Esophagus squamous epithelium (tissue), 5 donors: ENCODE measurements around the gene RAPGEF4. TPM values are rescaled to one million over a fixed set of nuclear protein-coding genes. Genes with fewer than 3 reads are reported as not detected.

Experiments
- DNase-seq: peaks from one replicate; lab custom pipeline; 2025; lab: John Stamatoyannopoulos, UW
- H3K27ac ChIP-seq, 4 donors: fragments of 200-600 bp; sonication (generic); one replicate each; pipeline ENCODE4 v1.5.1; 2016 to 2019; ENCODE audit warnings: mild to moderate bottlenecking in 1 of 4
- H3K27me3 ChIP-seq, 4 donors: fragments of 200-600 bp; sonication (generic); 1 replicate in 3 of 4; 2 replicates in 1 of 4; pipeline versions ENCODE4 v1.5.1 to v1.6.0; 2017 to 2021; ENCODE audit warnings: antibody characterized with exemption in 1 of 4
- H3K36me3 ChIP-seq, 3 donors: fragments of 200-600 bp; sonication (generic); one replicate each; pipeline ENCODE4 v1.5.1; 2016 to 2019
- H3K4me1 ChIP-seq, 3 donors: fragments of 200-600 bp; sonication (generic); one replicate each; pipeline ENCODE4 v1.5.1; 2017 to 2019
- H3K4me3 ChIP-seq, 4 donors: fragments of 200-600 bp; sonication (generic); 1 replicate in 3 of 4; 2 replicates in 1 of 4; pipeline ENCODE4 v1.5.1; 2016 to 2019; ENCODE audit warnings: mild to moderate bottlenecking in 2 of 4, moderate library complexity in 1 of 4
- H3K9me3 ChIP-seq, 3 donors: fragments of 200-600 bp; sonication (generic); one replicate each; pipeline ENCODE4 v1.5.1; 2016 to 2019
- POLR2A ChIP-seq, 4 donors: fragments of 450-650 bp; IDR thresholded peaks; one replicate each; pipeline ENCODE4 v1.6.1; 2017; ENCODE audit warnings: antibody characterized with exemption in 4 of 4, mild to moderate bottlenecking in 4 of 4, moderate library complexity in 3 of 4
- WGBS, 2 donors: methylation state at CpG; one replicate each; pipeline ENCODE4 v1.1.5; 2018; 5-methylcytosine and 5-hydroxymethylcytosine counted together
- intact Hi-C: fragments of 100-400 bp; cut with DNase I; formaldehyde crosslinking; loops from one replicate; pipeline ENCODE4 v1.15.0; 2022
- total RNA-seq, 4 donors: library from RNA; depleted of rRNA; stranded (reverse); fragments of >200 nt; gene quantifications; one replicate each; pipeline ENCODE4 v1.1.0, GENCODE V29; 2016
- TF ChIP-seq, protein P1 (sequence below), 6 experiments: fragments of 450-650 bp in 4 of 6; fragments of 200-600 bp in 2 of 6; sonication (generic) in 2 of 6; IDR thresholded peaks; one replicate each; pipeline ENCODE4 v1.5.1; 2016 to 2019; ENCODE audit warnings: antibody characterized with exemption in 6 of 6, mild to moderate bottlenecking in 4 of 6, moderate library complexity in 4 of 6
- donor health status: DM: yes; HTN: yes; CAD: no.

The RAPGEF4 gene
- total RNA-seq, 4 donors from 2014 or later, result 2.6 to 11.1 (median 2.9) TPM

DNA sequence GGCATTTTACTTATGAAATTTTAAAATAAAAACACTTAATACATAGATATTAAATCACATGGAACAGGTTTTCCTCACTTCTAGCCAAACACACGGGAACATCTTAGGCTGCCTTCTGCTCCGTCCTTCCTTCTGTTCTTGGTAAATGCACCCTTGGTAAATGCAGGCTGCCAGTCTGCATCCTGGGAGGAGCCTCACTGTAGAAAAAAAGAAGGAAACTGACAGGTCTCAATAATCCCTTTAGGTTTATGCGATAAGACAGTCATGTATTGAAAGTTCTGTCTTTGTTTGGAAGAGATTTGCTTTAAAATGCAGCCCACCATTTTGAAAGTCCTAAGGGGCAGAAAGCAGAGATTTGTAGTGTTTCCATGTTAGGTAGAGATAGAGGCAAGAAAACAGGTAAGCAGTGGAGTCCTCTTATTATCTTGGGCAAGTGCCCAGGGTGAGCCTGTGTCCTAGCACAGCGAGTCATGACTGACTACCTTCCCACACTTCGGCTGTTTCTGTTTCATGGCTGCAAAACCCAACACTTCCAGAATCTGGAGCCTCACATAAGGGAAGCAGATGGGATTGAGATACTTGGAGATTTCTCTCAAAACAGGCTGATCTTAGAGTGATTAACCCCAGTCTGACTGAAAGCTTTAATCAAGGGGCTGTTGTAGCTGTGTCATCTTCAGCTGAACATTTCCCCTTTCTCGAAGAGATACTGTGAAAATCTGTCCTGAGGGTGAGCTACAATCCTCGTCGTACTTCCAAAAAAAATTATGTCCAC lies 208.6 kb downstream of the RAPGEF4 start:
- WGBS, 2 donors, result 40 to 61% methylated on average over 8 of the region's 8 CpGs

DNA sequence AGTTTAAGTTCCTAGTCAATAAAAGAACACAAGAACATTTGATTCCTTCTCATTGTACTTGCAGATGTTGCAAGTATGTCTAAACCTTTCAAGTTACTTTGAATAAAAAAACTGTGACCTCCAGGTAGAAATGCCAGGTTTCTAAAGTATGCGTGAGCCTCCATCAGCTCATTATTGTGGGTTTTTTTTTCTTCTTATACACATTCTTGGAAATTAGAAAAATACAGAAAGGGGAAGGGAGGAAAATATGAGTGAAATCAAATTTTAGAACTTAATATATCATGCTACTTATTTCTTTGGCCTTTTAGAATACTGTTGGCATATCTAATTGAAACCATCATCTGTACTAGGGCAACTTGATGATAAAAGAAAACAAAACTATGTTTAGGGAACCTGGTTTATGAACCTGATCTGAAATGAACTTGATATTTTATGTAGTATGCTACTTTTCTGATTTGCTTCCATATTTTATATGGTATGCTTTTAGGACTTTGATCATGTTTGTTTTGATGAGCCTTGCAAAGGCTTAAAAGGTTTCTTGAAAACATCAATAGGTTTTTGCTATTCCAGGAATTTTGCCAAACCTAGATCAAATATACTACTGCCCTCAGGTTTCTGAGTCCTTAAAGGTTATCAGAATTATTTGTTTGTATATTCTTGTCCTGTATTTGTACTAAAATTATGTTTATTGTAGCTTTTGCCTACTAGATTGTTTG lies 209.3 kb downstream of the RAPGEF4 start:
- no peak for TF ChIP-seq POLR2A (IDR thresholded peaks at IDR 0.05)
- TF ChIP-seq, protein P1, sequence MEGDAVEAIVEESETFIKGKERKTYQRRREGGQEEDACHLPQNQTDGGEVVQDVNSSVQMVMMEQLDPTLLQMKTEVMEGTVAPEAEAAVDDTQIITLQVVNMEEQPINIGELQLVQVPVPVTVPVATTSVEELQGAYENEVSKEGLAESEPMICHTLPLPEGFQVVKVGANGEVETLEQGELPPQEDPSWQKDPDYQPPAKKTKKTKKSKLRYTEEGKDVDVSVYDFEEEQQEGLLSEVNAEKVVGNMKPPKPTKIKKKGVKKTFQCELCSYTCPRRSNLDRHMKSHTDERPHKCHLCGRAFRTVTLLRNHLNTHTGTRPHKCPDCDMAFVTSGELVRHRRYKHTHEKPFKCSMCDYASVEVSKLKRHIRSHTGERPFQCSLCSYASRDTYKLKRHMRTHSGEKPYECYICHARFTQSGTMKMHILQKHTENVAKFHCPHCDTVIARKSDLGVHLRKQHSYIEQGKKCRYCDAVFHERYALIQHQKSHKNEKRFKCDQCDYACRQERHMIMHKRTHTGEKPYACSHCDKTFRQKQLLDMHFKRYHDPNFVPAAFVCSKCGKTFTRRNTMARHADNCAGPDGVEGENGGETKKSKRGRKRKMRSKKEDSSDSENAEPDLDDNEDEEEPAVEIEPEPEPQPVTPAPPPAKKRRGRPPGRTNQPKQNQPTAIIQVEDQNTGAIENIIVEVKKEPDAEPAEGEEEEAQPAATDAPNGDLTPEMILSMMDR (IDR thresholded peaks at IDR 0.05), result no peak
- DNase-seq, result no peak
- Histone ChIP-seq H3K4me1 (no peaks in the 10 kb centered on the region), H3K9me3 (peaks cover 0 to 4% (median 0%) of the 10 kb centered on the region in 3 donors), H3K4me3 (no peak overlapping the region), H3K36me3 (no peaks in the 10 kb centered on the region), H3K27ac (no peak overlapping the region), H3K27me3 (peaks cover 0 to 4% (median 0%) of the 10 kb centered on the region in 4 donors)
- WGBS, 2 donors, result 77 to 81% methylated on average over 1 of the region's 1 CpG
- intact Hi-C loops, result no loop called here

More for the DNA sequence above, 208.6 kb downstream of the RAPGEF4 start:
- H3K4me3 ChIP-seq, result no peak overlapping the region
- H3K36me3 ChIP-seq, result no peaks in the 10 kb centered on the region
- H3K4me1 ChIP-seq, result no peaks in the 10 kb centered on the region
- no peak for DNase-seq
- peaks cover 0 to 4% (median 0%) of the 10 kb centered on the region in 4 donors for H3K27me3 ChIP-seq
- H3K9me3 ChIP-seq, result peaks cover 0 to 4% (median 0%) of the 10 kb centered on the region in 3 donors
- H3K27ac ChIP-seq, result no peak overlapping the region
- TF ChIP-seq, protein P1 (IDR thresholded peaks at IDR 0.05), result no peak
- TF ChIP-seq POLR2A (IDR thresholded peaks at IDR 0.05), result no peak
- intact Hi-C loops, result no loop called here

DNA sequence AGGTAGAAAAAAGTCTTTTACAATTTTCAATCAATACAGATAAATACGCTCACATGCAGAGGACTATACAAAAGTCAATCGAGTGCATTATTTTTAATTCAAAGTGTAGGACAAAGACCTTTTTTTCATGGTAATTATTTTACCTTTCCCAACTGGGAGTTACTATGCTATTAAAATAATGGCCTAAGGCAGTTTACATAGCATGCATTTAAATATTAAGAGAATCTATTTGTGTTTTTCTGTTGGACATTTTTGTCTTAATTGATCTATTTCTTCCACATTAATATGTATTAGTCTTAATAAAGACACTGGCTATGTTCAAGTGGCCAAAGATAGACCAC lies 209.8 kb downstream of the RAPGEF4 start:
- WGBS, 2 donors, result 85 to 89% methylated on average over 2 of the region's 2 CpGs
- Histone ChIP-seq H3K4me1 (no peaks in the 10 kb centered on the region), H3K9me3 (peaks cover 0 to under 1% (median 0%) of the 10 kb centered on the region in 3 donors), H3K4me3 (no peak overlapping the region), H3K27ac (no peak overlapping the region), H3K27me3 (peaks cover 0 to 4% (median 0%) of the 10 kb centered on the region in 4 donors), H3K36me3 (no peaks in the 10 kb centered on the region)
- intact Hi-C loops, result no loop called here
- DNase-seq, result no peak
- TF ChIP-seq, protein P1 (IDR thresholded peaks at IDR 0.05), result no peak
- no peak for TF ChIP-seq POLR2A (IDR thresholded peaks at IDR 0.05)

DNA sequence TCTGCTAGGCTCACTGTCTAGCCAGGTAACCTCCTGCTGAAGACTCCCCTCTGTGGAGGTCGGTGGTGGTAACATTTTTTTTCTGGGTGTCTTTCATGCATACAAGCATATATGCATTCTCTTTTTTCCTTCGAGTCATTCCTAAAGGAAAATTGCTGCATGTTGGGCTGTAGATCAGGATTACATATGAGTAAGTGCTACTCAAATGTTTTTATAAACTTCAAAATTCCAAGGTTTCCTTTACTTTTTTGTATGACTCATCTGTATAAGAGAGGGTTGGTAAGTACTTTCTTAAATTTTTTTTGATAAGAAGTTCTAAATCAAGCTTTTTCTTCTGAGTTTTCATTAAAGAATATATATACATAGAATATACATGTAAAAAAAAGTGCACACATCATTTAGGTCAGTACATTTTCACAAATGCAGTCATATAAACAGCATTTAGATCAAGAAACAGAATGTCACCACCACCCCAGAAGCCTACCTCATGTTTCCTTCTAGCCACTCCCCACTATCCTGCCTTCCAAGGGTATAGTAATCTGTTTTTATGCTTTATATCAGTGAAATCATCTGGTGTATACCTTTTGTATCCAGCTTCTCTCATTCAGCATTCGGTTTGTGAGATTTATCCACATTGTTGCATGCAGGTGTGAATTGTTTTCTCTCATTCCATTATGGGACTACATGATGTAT lies 212.0 kb downstream of the RAPGEF4 start:
- TF ChIP-seq POLR2A (IDR thresholded peaks at IDR 0.05), result no peak
- TF ChIP-seq, protein P1 (IDR thresholded peaks at IDR 0.05), result no peak
- intact Hi-C loops, result no loop called here
- H3K27ac ChIP-seq, result no peak overlapping the region
- WGBS, 2 donors, result 77 to 78% methylated on average over 3 of the region's 3 CpGs
- no peaks in the 10 kb centered on the region for H3K36me3 ChIP-seq
- H3K9me3 ChIP-seq, result no peaks in the 10 kb centered on the region
- H3K4me1 ChIP-seq, result no peaks in the 10 kb centered on the region
- no peak overlapping the region for H3K4me3 ChIP-seq
- peaks cover 0 to 4% (median 0%) of the 10 kb centered on the region in 4 donors for H3K27me3 ChIP-seq
- no peak for DNase-seq
